GM21529 (cell line): ENCODE measurements around the gene SH3GL1.
A peak's percentile ranks its signal among the peaks of the same experiment; 100 is the strongest.
"Not testable (repeated sequence)": the region's sequence is repeated elsewhere in the genome, so short reads cannot be mapped to it uniquely, and the experiment has no call there.

ENCODE experiments used
- ATAC-seq: cut with Tn5 transposase; IDR thresholded peaks from one replicate; pipeline ENCODE4 v1.9.1; 2021; ENCODE audit not compliant: unreplicated experiment

Gene SH3GL1

DNA sequence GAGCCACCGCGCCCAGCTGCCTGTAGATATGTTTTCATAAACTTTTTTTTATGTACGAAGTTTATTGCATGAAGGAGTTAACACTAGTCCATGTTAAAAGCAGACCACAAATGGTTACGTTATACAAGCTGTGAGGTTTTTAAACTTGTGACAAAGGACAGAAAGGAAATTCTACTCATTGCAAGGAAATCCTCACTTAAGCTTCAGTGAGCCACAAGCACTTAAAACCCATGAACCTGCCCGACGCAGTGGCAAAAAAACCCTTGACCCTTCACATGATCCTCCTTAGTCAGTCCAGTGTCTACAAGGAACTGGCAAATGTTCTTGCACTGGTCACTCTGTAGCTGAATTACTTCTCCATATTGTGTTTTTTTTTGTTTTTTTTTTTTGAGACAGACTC is 52.8 kb downstream of the SH3GL1 start:
- ATAC-seq, result no peak

DNA sequence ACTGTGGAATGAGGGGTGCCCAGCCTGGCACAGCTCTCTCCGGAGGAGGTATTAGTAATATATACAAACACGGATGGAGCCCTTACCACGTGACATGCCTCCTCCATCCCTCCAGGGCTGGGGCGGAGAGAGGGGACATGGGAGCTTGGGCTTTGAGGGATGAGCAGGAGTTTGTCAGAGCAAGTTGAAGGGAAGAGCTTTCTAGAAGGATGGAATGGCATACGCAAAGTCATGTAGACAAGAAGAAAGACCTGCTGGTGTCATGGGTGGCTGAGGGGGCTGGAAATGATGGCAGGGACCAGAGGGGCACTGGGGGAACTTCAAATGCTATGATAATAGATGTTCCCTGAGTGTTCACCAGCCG is 54.3 kb downstream of the SH3GL1 start:
- no peak for ATAC-seq

DNA sequence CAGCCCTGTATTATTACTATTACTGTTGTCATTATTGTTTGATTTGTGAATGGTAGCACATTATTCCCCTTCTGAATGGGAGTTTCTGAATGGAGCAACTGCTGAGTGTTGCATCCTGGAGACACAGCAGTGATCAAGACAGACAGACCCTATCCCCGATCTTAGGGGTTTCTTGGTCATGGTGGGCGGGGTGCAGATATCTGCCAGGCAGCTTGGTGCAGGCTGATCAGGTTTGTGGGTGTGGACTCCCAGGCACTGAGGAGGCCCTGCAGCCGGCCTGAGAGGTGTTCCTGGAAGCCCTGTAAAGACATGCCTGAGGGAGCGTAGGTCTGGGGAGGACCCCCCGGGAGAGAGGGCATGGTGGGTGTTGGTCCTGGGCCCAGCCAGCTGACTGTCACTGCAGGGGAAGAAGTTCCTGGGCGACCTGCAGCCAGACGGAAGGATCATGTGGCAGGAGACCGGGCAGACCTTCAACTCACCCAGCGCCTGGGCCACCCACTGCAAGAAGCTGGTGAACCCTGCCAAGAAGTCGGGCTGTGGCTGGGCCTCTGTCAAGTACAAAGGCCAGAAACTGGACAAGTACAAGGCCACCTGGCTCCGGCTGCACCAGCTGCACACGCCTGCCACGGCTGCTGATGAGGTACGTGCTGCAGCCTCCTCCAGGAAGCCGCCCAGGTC is 54.9 kb downstream of the SH3GL1 start:
- no peak for ATAC-seq

DNA sequence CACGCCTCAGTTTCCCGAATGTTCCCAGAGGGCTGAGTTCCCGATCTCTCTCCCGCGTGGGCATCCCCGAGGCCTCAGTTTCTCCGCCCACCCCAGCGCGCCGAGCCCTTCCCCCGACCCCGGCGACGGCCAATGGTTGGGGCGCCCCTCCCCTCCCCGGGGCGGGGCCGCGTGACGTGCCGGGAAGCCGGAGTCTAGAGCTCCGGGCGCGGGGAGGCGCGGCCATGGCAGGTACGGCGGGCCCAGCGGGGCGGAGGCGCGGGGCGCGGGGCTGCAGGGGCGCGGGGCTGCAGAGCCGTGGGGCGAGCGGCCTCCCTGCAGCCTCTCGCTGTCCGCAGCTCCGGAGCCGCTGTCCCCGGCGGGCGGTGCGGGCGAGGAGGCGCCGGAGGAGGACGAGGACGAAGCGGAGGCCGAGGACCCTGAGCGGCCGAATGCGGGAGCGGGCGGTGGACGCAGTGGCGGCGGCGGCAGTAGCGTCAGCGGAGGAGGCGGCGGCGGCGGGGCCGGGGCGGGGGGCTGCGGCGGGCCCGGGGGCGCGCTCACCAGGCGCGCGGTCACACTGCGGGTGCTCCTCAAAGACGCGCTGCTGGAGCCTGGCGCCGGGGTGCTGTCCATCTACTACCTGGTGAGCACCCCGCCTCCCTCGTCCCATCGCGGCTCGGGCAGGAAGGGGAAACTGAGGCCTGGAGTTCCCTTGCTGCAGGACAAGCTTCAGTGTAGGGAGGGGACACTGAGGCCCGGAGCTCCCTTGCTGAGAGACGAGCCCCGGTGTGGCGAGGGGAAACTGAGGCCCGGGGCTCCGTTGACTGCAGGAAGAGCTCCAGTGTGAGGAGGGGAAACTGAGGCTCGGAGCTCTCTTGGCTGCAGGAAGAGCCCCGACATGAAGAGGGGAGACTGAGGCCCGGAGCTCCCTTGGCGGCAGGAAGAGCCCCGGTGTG is 56.7 kb downstream of the SH3GL1 start, which contains the start of gene MPND:
Gene MPND (plus strand): TSS at position 193 of the 938 bp plus-strand sequence. CDS start 32 bp downstream, at position 225.
- ATAC-seq, result peak; percentile 50

DNA sequence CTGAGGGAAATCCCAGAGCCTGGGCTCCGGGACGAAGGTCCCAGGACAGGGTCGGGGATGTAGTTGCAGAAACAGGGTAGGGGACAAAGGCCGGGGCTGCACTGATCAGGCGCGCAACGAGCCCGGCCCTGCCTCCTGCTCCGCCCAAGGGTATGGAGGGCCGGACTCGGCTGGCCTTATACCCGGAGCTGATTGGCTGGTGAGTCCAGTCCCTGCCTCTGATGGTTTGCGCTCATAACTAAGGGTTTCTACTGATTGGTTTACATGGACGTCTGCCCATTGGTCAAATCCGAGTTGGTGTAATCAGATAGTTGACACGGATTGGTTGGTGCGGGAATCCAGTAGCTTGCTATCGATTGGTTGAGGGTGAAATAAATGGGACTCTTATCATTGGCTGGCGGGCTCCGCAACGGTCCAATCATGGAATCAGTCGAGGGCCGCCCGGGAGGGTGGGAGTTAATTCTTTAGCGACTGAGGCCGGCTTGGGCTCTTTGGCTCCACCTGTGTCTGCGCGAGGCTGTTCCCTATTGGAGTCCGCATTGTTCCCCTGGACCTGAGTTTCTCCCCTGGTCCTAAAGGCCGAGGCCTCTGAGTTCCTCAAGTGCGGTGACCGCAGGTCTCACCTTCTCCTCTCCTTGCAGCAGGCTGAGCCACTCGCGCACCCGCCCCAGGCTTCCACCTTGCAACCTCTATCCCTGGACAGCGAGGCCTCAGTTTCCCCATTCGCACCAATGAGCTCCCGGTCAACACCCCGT is 57.6 kb downstream of the SH3GL1 start:
- ATAC-seq, result peak; percentile 84

DNA sequence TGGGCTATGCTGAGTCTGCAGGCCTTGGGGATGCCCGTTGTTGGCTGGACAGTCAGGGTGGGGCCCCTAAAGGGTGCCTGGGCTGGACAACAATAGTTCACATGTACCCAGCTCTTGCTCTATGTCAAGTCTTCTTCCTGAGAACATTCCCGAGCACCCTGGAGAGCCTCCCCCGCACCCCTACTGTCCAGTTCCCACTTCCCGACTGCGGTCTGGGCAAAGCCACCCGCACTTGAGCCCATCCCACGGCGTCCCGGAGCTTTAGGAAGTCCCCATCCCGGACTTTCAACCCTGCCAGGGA is 58.1 kb downstream of the SH3GL1 start:
- no peak for ATAC-seq

DNA sequence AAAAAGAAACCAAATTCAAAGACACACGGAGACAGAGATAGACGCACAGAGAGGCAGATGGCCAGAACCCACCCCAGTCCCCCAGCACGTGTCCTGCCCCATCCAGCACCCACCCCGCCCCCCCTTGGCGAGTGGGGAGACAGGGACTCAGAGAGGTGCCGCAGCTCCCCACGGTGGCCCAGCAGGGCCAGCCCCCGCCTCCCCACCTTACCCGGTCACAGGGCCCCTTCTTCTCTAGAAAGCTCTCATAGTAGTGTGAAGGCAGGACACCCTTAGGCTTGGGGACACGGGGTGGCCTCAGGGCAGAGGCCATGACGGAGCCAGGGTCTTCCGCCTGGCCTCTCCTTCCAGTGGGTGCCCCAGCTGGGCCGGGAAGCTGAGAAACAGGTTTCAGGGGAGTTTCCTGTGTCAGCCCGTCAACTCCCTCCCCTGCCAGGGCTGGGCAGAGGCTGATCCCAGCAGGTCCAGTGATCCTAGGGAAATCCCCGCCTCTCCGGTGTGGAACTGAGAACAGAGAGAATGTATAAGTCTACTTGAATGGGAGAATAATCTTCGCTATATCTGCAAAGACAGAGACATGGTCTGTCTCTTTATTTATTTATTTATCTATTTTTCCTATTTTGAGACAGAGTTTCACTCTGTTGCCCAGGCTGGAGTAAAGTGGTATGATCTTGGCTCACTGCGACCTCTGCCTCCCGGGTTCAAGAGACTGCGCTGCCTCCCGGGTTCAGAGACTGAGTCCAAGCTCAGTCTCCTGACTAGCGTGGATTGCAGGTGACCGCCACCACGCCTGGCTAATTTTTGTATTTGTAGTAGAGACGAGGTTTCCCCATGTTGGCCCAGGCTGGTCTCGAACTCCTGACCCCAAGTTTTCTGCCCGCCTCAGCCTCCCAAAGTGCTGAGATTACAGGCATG is 61.6 kb downstream of the SH3GL1 start, which contains the start of gene STAP2:
Gene STAP2 (minus strand): TSS at position 387 of the 915 bp plus-strand sequence. CDS start 74 bp downstream, at position 313.
- ATAC-seq, result no peak

DNA sequence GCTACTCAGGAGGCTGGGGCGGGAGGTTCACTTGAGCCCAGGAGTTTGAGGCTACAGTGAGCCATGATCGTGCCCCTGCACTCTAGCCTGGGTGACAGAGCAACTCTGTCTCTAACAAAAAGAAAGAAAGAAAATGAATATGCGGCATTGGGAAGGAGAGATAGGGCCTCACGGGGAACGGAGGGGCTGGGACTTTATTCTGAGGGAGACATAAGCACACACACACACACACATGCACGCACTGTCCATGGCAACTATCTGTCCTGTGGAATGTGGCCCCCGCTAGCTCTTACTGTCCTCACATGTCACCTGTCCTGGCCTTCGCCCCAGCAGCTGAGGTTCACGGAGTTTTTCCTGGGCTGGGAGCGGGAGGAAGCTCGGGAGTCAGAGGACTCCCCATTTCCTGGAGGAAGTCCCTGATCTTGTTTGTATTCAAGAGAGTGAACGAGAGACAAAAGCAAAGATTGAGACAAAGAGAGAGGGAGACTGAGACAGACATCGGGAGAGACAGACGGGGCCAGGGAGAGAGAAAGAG is 62.4 kb downstream of the SH3GL1 start:
- ATAC-seq, result no peak

DNA sequence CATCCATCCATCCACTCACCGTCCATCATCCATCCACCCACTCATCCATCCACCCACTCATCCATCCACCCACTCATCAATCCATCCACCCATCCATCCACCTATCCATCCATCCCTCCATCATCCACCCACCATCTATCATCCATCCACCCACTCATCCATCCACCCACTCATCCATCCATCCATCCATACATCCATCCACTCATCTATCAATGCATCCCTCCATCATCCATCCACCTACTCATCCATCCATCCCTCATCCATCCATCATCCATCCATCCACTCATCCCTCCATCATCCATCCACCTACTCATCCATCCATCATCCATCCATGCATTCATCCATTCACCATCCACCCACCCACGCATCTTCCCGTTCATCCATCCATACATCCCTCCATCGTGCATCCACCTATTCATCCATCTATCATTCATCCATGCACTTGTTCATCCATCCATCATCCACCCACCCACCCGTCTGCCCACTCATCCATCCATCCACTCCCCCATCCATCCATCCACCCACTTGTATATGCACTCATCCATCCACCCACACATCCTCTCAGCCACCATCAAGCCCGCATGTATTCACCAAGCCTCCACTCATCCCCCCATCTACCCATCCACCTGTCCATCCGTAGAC is 65.3 kb downstream of the SH3GL1 start:
- ATAC-seq, result no peak

DNA sequence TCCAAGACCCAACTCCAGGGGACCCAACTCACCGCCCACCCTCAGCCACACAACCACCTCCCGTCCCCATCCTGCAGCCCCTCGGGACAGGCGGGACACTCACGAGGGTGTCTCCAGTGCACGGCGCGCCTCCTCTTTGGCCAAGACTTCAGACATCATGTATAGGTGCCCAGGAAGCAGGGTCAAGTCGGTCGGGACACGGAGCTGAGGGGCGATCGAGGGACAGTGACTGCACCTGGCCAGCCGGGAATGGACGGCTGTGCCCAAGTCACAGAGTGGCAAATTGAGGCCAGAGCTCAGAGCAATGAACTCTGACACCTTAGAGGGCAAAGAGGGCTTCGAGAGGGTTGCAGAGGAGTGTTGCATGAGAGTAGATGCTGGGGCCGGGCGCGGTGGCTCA is 70.5 kb downstream of the SH3GL1 start:
- ATAC-seq, result no peak

DNA sequence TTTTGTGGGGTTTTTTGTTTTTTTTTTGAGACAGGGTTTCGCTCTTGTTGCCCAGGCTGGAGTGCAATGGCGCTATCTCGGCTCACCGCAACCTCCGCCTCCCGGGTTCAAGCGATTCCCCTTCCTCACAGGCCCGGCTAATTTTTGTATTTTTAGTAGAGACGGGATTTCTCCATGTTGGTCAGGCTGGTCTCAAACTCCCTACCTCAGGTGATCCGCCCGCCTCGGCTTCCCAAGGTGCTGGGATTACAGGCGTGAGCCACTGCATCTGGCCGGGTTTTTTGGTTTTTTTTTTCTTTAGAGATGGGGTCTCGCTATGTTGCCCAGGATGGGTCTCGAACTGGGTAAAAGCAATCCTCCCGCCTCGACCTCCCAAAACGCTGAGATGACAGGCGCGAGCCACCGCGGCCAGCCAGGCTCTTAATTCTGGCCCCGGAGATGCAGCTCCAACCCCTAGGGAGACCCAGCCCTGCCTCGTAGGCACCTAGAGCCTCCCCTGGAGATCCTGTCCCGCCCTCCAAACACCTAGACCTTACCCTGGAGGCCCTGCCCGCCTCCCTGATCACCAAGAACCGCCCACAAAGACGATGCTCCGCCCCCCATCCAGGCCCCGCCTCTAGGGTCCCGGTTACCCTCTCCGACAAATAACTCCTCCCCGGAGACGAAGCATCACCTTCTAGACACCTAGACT is 71.2 kb downstream of the SH3GL1 start:
- not testable (repeated sequence) for ATAC-seq

DNA sequence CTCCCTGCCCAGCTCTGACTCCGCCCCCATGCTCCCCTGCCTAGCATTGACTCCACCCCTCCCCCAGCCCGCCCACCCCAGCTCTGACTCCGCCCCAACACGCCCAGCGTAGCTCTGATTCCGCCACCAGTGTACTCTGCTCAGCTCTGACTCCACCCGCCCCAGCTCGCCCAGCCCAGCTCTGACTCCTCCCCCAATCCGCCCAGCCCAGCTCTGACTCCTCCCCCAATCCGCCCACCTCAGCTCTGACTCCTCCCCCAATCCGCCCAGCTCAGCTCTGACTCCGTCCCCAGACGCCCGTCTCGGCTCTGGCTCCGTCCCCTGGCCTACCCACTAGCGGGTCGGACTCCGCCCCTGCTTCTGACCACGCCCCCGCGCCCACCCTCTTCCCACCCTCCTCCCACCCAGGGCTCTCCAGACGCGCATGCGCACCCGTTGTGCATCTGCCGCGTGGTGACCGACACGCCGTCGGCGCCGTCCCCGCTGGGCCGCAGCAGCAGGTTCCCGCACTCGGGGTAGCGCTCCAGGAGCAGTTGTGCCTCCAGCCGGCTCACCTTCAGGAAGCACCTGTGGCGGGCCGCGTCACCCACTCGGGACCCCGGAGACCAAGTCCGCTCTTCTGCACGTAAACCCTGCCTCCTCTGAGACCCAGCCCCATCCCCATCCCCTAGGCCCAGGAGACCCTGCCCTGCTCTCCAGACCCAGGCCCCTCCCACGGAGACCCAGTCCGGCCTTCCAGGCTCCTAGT is 71.9 kb downstream of the SH3GL1 start:
- peak; percentile 63 for ATAC-seq

DNA sequence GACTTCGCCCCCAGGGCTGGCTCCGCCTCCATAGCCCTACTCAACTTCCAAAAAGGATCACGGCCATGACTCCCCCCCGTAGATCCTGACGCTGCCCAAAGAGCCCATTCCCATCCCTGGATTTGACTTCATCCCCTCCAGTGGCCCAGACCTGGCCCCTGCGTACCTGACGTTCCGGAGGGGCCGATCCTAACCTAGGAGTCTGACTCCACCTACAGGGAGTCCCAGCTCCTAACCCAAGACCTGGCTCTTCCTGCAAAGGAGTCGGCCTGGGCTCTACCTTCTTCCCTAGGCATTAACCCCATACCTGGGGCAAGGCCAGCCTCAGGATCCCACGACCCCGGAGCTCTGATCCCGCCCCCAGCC is 72.5 kb downstream of the SH3GL1 start:
- no peak for ATAC-seq

DNA sequence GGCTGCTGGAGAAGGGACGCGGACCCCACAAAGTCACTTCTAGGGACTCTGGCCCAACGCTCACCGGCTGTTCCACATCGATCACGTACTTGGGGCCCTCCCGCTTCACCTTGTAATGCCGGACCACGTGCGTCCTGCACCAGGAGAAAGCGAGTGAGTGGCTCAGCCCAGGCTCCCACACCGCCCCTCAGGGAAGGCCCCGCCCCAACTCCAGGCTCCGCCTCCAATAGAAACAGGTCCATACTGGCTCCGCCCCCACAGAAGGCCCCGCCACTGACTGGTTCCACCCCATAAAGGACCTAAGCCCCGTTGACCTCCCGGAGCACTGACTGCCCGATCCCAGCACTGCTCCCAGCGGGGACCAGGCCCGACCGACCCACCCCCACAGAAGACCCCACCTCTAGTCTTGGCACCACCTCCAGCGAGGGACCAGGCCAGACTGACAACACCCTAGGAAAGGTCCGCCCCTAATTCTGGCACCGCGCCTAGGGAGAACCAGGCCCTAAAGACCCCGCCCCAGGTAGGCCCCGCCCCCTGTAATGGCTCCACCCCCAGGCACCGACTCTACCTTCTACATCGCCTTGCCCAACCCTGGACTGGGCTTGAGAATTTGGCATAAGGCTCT is 73.0 kb downstream of the SH3GL1 start:
- ATAC-seq, result no peak

DNA sequence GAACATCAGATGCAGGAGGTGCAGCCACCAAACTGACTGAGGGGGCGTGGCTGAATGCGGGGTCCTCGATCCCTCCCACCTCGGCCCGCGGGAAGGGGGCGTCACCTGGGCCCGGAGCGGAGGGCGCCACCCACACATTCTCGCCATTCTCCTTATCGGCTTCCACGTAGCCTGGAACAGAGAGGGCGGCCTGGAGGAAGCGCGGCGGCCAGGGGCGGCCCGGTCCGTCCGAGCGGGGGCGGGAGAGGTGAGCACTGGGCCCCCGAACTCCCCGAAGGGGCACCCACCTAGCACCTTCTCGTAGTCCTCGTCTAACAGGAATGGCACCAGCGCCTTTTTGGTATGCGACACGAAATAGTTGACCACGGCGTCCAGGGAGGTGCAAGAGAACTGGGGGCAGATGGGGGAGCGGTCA is 73.5 kb downstream of the SH3GL1 start:
- no peak for ATAC-seq

DNA sequence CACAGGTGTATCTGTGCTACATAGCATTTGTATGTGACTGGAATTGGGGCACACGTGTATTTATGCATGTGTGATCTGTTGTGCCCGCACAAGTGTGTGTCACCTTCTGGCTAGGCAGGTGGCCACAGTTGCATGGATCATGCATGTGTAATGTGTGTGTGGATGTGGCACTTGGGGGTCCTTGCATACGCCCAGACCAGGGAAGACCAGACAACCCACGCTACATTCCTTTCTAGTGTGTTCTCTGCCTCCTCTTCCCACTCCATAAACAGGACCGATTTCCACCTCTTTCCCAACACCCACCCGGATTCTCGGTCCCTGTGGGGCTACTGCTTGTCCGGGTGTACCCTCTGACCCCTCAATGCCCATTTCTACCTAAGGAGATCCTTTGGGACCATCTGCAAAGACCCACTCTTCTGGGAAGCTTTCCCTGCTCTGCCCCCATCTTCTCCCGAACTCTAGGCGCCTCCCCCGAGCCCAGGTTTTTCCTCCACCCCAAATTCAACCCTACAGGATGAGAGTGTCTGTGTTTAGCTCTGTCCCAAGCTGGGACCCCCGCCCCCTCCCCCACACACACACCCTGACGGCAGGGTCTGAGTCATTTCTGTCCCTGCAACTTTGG is 74.0 kb downstream of the SH3GL1 start:
- no peak for ATAC-seq

DNA sequence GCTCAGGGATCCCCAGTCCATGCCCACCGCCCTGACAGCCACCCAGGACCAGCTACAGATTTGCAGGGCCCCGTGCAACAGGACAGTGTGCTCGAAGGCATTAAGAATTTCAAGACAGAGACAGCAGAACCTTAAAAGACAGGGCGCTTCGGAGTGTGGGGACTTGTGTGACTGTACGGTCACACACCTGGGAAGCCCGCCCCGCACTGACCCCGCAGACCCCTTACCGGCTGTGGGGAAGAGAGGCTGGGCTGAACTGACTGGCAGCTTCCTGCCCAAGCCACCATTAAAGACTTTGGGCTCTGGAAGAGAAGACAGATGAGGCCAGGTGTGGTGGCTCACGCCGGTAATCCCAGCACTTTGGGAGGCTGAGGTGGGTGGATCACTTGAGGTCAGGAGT is 76.1 kb downstream of the SH3GL1 start:
- no peak for ATAC-seq

DNA sequence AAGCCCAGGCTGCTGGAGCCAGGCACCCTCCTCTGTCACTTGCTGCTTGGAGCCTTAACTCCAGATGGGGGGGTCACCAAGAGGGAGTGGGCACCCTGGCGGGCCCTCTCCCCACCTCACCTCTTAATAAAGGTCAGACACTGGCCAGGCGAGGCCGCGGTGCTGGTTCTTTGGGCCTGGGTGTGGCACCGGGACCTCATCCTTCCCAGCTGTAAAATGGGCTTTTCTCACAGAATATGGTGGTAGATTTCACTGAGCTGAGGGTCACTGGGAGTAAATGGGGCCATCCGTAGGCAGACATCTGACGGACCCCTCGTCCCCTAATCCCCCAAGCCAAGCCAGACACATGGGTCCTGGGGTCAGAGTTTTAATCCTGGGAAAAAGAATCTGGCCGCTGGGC is 76.7 kb downstream of the SH3GL1 start:
- no peak for ATAC-seq
